RPMI7951 (cell line): ENCODE results near the gene MT1X. TPM values are rescaled to one million over a fixed set of nuclear protein-coding genes. Genes with fewer than 3 reads are reported as not detected.

ENCODE experiments used
- DNase-seq: peaks from one replicate; pipeline ENCODE4 v3.0.0-alpha.2; 2012; ENCODE audit warnings: low read depth
- total RNA-seq: library from RNA; depleted of rRNA; stranded (reverse); fragments of >200 nt; shearing (Covaris generic); gene quantifications from 2 replicates; pipeline ENCODE4 v1.2.3, GENCODE V29; 2014; rRNA removed

The MT1X gene
- total RNA-seq: 150 and 163 TPM in 2 replicates

DNA sequence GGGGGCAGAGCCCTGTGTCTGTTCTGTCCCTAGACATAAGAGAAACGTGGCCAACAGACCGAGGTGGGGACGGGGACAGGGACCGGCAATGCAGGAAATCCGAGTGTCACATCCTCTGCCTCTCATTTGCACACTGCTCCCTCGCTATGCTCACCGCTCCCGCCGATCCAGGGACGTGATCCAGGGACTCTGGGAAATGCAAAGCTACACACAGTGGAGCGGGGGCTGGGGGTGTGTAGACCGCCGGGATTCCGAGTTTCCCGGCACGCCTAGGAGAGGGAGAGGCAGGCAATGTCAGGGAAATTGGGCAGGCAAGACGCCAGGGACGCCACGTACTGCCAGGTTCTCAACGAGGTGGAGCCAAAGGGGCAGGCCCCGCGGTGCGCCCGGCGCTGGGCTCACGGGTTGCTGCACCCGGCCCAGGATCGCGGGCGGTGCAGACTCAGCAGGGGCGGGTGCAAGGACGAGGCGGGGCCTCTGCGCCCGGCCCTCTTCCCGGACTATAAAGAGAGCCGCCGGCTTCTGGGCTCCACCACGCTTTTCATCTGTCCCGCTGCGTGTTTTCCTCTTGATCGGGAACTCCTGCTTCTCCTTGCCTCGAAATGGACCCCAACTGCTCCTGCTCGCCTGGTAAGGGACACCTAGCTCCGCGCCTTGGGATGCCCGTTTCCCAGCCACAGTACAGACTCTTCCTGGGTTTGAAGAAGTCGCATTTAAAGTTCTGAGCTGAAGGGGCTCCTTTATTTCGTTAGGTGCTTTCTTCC lies at the start of gene MT1X:
Gene MT1X (plus strand): TSS at position 532 of the 764 bp plus-strand sequence. CDS start 71 bp downstream, at position 603.
- peak; percentile 91 for DNase-seq

DNA sequence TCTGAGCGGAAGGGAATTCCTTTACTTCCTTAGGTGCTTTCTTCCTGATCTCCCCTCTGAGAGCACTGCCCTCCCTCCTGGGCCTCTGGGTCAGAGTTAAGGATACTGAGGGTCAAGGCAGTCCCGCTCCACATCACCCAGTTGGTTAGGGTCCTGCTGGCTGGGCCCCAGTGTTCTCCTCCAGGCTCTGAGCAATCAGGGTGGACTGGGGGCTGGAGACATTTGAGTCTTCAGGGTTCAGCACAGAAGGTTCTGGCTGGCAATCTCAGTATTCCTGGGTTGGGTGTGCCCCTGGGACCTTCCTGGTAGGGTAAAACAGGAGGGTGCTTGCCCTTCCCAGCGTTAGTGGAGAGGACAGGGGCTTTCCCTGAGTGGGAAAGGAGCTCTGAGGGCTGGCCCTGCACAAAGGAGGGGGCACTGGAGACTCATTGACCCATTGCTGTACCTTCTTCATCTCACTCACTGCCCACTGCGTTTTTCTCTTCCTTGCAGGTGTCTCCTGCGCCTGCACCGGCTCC lies 49.4 kb upstream of the MT1X start:
- no peak for DNase-seq

DNA sequence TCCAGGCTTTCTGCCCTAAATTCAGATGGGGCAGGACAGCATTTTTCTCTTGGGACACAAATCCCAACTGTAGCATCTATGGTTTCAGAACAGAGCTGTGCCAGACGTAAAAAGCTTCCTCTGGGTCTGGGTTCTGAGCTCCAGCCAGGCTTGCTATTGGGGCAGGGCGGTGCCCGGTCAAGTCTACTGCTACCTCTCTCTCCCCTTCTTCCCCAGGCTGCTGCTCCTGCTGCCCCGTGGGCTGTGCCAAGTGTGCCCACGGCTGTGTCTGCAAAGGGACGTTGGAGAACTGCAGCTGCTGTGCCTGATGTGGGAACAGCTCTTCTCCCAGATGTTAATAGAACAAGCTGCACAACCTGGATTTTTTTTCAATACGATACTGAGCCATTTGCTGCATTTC lies 48.7 kb upstream of the MT1X start:
- DNase-seq: no peak

DNA sequence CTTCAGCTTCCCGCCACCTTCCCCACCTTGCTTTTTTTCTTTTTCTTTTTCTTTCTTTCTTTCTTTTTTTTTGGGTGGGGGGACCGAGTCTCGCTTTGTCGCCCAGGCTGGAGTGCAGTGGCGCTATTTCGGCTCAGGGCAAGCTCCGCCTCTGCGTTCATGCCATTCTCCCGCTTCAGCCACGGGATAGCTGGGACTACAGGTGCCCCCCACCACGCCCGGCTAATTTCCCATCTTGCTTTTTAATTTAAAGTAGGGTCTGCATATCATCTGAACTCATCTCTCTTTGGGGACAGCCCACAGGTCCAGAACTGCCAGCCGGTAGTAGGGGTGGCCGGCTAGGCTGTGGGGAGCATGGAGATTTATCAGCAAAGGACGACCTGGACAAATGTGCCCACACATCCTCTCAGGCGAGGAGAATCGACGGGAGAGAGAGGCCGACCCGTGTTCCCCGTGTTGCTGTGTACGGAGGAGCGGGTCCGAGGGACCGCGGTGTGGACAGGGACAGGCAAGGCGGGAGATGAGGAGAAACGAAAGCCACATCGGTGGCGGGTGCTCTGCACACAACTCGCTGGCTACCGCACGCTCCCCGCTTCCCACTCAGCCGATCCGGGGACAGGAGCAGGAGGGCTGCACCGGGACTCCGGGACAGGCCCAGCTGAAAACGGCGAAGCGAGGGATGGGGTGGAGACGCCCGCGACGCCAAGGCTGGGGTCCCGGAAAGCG lies 47.4 kb upstream of the MT1X start:
- no peak for DNase-seq

DNA sequence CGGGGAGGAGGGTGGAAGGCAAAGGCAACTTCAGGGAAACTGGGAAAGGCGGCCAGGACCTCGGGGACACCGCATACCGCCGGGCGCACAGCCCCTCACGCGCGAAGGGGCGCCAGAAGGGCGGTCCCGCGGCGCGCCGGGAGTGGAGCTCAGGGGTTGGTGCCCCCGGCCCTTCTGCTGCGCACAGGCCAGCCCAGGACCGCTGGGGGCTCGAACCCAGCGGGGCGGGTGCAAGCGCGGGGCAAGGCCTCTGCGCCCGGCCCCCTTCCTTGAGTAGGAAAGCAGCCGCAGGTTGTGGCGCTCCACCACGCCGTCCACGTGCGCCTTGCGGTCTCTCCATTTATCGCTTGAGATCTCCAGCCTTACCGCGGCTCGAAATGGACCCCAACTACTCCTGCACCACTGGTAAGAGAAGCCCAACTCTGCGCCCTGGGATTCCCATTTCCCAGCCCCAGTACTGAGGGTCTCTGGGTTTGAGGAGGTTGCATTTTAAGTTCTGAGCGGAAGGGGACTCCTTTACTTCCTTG lies 46.8 kb upstream of the MT1X start:
- DNase-seq: no peak

DNA sequence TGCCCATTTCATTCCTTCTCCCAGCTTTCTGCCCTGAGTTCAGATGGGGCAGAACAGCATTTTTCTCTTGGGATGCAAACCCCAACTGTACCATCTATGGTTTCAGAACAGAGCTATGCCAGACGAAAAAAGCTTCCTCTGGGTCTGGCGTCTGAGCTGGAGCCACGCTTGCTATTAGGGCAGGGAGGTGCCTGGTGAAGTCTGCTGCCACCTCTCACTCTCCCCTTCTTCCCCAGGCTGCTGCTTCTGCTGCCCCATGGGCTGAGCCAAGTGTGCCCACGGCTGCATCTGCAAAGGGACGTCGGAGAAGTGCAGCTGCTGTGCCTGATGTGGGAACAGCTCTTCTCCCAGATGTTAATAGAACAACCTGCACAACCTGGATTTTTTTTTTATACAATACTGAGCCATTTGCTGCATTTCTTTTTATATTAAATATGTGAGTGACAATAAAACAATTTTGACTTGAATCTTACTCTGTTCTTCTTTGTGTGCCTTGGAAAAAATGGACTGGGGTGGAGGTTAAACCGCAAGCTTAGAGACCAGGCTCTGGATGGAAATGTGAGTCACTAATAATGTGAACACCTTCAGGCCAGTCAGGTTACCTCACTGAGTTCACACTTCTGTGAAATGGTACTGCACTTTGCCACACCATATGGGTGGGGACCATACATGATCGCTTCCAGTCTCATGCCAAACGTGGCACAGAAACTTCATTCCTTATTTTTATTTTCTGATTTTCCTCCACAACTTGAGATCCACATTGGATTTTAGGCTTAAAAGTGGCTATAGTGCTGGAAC lies 45.5 kb upstream of the MT1X start:
- DNase-seq: no peak

DNA sequence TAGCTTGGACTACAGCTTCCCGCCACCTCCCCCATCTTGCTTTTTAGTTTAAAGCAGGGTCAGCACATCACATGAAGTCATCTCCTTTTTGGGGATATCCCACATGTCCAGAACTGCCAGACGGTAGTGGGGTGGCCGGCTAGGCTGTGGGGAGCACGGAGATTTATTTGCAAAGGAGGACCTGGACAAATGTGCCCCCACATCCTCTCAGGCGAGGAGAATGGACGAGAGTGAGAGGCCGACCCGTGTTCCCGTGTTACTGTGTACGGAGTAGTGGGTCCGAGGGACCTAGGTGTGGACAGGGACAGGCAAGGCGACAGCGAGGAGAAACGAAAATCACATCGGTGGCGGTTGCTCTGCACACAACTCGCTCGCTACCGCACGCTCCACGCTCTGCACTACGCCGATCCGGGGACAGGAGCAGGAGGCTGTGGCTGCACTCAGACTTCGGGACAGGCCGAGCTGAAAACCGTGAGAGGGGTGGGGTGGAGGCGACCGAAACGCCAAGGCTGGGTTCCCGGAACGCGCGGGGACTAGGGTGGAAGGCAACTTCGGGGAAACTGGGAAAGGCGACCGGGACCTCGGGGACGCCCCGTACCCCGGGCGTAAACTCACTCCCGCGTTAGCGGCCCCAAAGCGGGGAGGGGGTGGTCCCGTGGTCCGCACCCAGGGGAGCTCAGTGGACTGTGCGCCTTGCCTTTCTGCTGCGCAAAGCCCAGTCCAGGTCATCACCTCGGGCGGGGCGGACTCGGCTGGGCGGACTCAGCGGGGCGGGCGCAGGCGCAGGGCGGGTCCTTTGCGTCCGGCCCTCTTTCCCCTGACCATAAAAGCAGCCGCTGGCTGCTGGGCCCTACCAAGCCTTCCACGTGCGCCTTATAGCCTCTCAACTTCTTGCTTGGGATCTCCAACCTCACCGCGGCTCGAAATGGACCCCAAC lies 44.2 kb upstream of the MT1X start, which contains the start of gene MT1A:
Gene MT1A (plus strand): TSS at position 853 of the 937 bp plus-strand sequence. CDS start 73 bp downstream, at position 926.
- peak; percentile 23 for DNase-seq

DNA sequence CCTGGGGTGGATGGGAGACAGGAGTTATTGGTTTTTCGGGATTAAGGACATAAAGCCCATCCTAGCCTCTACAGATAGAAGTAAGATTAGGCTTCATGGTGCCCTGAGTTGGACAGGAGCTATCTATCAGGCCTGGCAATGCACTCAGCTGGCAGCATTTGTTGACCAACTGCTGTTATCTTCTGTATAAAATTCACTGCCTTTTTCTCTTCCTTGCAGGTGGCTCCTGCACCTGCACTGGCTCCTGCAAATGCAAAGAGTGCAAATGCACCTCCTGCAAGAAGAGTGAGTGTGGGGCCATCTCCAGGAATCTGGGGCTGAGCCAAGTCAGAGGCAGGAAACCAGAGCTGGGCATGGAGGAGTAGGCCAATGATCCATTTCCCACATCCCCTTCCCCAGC lies 43.2 kb upstream of the MT1X start:
- DNase-seq: no peak

DNA sequence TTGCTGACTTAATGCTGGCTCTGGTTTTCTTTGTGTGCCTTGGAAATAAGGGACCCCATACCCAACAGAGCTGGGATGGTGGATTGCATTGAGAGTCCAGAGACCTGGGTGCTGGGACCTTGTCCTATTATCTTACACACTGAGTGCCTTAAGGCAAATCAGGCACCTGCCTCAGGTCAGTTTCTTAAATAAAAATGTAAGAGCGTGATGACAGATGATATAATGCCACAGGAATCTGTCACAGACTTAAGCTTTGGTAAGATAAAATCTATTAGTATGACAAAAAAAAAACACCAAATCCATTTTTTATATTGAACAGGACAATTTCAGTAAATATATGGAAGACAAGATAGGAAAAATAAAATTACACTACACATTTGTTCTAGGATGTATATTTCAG lies 42.2 kb upstream of the MT1X start:
- no peak for DNase-seq

DNA sequence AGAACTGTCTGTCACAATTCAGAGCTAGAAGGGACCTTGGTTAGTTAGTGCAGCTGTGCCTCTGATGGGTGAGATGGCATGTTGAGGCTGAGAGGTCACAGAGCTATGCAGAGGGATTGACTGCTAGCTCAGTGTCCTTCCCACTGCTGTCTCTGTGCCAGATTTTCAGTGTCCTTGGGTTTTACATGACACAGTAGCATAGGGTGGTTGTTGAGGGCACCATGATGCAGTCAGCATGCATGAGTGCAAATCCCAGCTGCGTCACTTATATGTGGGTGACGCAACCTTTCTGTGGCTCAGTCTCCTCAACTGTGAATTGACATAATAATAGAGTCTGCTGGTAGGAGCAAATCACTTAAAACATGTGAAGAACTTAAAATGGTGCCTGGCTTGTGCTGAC lies 41.1 kb upstream of the MT1X start:
- no peak for DNase-seq

DNA sequence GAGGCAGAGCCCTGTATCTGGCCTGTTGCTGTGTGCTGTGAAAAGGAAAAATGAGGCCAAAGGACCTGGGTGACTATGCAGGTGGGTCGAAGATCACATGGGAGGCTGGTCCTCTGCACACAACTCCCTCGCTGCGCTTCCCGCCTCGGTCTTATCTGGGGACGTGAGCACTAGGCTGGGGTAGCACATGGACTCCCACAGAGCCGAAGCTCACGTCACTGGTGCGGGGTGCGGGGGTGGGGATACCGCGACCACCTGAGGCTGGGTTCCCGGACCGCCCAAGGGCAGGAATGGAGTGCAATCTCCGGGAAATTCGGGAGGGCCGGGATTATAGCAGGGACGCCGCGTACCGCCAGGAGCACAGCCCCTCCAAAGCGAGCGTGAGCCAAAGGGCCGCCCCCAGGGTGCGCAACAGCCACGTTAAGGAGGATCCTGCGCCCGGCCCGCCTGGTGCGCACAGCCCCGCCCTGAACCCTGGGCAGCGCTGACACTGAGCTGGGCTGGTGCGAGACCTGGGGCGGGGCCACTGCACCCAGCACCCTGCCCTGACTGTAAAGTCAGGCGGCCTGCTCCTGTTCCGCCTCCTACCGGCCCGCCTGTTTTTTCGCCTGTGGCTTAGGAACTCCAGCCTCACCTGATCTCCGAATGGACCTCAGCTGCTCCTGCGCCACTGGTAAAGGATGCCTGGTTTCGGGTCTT lies 39.0 kb upstream of the MT1X start:
- no peak for DNase-seq

DNA sequence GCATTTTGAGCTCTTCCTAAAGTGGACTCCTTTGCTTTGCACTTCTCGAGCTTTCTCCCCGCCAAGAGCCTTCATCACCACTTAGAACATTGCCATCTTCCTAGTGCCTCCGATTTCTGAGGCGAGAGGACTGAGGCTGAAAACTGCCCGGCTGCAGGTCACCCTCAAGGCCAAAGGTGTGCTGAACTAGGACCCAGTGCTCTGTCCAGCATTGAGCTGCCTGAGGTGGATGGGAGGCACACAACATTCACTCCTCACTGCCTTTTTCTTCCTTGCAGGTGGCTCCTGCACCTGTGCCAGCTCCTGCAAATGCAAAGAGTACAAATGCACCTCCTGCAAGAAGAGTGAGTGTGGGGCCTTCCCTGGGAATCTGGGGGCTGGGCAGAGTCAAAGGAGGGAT lies 38.4 kb upstream of the MT1X start:
- DNase-seq: no peak

DNA sequence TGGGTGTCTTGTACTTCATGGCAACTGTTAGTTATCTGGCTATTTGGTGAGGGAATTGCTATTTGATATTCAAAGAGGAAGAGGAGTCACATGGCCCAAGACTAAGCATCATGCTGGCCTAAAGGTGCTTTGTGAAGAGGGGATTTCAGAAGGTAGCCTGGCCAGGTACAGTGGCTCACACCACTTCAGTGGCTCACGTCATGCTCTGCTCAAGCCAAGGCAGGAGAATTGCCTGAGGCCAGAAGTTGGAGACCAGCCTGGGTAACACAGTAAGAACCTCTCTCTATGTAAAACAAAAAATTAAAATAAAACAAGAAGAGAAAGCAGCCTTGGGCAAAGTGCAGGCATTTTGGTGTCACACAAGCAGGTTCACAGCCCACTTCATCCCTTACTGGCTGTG lies 37.0 kb upstream of the MT1X start:
- no peak for DNase-seq

DNA sequence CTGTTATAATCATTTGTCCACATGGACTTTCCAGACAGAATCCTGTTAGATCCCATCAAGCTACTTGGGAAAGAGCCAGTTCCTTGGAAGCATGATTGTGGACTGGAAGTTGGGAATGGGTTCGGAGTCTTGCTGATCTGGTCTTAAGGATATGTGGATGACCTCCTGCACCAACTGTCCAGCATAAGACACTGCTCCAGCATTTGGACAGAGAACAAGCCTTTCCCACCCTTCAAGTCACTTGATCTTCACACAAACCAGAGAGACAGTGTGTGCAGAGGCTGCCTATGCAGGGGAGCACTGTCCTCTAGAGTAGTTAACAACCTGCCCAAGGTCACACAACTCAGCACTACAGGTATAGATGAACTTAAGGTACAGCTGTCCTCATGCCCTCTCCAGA lies 36.4 kb upstream of the MT1X start:
- DNase-seq: no peak

DNA sequence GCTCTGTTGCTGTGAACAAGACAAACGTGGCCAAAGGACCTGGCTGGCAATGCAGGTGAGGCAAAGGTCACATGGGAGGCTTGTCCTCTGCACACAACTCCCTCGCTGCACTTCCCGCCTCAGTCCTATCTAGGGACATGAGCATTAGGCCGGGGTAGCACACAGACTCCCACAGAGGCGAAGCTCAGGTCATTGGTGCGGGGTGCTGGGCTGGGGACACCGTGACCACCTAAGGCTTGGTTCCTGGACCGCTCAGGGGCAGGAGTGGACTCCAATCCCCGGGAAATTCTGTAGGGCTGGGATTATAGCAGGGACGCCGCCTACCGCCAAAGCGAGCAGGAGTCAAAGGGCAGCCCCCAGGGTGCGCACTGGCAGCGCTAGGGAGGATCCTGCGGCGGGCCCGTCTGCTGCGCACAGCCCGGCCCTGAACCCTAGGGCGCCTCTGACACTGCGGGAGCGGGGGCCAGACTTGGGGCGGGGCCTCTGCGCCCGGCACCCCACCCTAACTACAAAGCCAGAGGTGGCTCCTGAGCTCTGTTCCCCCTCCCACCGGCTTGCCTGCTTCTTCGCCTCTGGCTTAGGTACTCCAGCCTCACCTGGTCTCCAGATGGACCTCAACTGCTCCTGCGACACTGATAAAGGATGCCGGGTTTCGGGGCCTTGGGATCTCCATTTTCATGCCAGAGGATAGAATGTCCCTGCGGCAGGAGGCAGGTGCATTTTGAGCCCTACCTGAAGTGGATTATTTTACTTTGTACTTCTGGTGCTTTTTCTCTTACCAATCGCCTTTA lies 34.4 kb upstream of the MT1X start:
- DNase-seq: no peak

DNA sequence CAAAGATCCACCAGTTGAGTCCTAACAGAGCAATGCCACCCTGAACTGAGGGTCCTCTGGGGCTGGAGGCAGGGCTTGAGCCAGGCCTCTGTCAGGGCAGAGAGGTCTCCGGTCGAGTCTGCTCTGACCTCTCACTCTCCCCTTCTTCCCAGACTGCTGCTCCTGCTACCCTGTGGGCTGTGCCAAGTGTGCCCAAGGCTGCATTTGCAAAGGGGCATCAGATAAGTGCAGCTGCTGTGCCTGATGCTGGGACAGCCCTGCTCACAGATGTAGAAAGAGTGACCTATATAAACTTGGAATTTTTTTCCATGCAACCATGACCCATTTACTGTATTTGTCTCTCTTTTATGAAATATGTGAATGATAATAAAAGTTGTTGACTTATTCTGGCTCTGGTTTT lies 33.0 kb upstream of the MT1X start:
- no peak for DNase-seq

DNA sequence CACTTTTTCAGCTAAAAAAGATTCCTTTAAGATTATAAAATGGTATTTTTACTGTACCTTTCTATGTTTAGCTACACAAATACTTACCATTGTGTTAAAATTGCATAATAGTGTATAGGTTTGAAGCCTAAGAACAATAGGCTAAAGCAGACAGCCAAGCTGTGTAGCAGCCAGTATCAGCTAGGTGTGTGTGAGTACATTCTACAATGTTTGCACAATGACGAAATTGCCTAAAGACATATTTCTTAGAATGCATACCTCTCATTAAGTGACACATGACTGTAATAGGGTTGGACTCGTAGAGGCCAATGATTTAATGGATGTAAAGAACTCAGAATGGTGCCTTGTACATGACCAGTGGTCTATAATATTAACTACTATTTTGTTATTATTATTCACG lies 32.5 kb upstream of the MT1X start:
- no peak for DNase-seq

DNA sequence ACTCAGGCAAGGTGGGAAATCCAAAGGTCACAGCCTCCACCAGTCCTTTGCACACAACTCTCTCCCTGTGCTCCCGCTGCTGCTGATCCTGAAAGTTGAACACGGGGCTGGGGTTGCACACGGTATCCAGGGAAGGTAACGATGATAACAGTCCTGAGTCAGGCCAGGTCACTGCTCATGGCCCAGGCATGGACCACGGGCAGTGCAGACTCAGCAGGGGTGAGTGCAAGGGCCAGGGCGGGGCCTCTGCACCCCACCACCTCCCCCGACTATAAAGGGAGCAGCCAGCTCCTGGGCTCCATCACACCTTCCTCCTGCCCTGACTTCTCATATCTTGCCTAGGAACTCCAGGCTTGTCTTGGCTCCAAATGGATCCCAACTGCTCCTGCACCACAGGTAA lies 30.7 kb upstream of the MT1X start, which contains the start of gene MT1B:
Gene MT1B (plus strand): TSS at position 301 of the 400 bp plus-strand sequence. CDS start 68 bp downstream, at position 369.
- DNase-seq: no peak

DNA sequence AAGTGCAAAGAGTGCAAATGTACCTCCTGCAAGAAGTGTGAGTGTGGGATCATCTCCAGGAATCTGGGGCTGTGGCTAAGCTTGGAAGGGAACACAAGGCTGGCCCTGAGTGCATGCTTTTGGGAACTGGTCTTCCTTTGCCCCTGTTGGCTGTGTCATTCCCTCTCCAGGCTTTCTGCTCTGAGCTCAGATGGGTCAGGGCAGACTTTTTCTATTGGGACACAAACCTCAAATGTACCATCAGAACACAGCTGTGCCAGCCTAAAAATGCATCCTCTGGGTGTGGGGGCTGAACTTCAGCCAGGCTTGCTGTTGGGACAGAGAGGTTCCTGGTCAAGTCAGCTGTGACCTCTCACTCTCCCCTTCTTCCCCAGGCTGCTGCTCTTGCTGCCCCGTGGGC lies 29.7 kb upstream of the MT1X start:
- no peak for DNase-seq
